Caco-2 (cell line): ENCODE measurements around the gene CIAO2A. TPM values are rescaled to one million over a fixed set of nuclear protein-coding genes. Genes with fewer than 3 reads are reported as not detected.

Experiments used
- BruUV-seq: library from RNA; stranded (reverse); fragments of 400-500 nt; replicated peaks from 2 replicates; lab custom pipeline; 2021; lab: Mats Ljungman, UMichigan
- CTCF ChIA-PET: fragments of 300-600 bp; sonication (Branson Sonifier 250); formaldehyde crosslinking; loops from one replicate; lab custom pipeline; 2022; ENCODE audit warnings: antibody characterized with exemption; lab: Charles Lee
- POLR2A ChIA-PET: fragments of 300-600 bp; sonication (Branson Sonifier 250); formaldehyde crosslinking; loops from one replicate; lab custom pipeline; 2022; ENCODE audit warnings: antibody characterized with exemption; lab: Charles Lee
- DNase-seq, 2 experiments: peaks; one replicate each; pipeline versions ENCODE4 v3.0.0 to v3.0.0-alpha.2; 2020 to 2022
- H3K27me3 ChIP-seq: replicated peaks from 2 replicates; pipeline ENCODE4 v1.6.0; 2011; ENCODE audit warnings: low read length; ENCODE audit not compliant: control insufficient read depth, insufficient read depth
- H3K36me3 ChIP-seq: 2 replicates; pipeline ENCODE4 v1.5.1; 2011; ENCODE audit warnings: low read length; ENCODE audit not compliant: control insufficient read depth, insufficient read depth
- H3K4me1 ChIP-seq: fragments of 250-450 bp; sonication (Bioruptor Pico); 2 replicates; pipeline ENCODE4 v1.5.1; 2020; ENCODE audit warnings: mild to moderate bottlenecking
- H3K4me3 ChIP-seq: 2 replicates; pipeline ENCODE4 v1.5.1; 2011; ENCODE audit warnings: low read depth, mild to moderate bottlenecking, control low read depth, low read length
- H3K9me3 ChIP-seq: fragments of 250-450 bp; sonication (Bioruptor Pico); 2 replicates; pipeline ENCODE4 v1.5.1; 2020; ENCODE audit warnings: mild to moderate bottlenecking, moderate library complexity
- H3K27ac Mint-ChIP-seq: one replicate; pipeline ENCODE4 v1.8.0; 2022; ENCODE audit warnings: mixed read lengths; ENCODE audit not compliant: unreplicated experiment
- H3K27me3 Mint-ChIP-seq: one replicate; pipeline ENCODE4 v1.8.0; 2022; ENCODE audit warnings: mixed read lengths; ENCODE audit not compliant: insufficient read depth, unreplicated experiment
- H3K36me3 Mint-ChIP-seq: one replicate; pipeline ENCODE4 v1.8.0; 2022; ENCODE audit warnings: mild to moderate bottlenecking, mixed read lengths; ENCODE audit not compliant: insufficient read depth, unreplicated experiment
- H3K4me1 Mint-ChIP-seq: one replicate; pipeline ENCODE4 v1.8.0; 2022; ENCODE audit warnings: low read depth, mixed read lengths; ENCODE audit not compliant: unreplicated experiment
- H3K4me3 Mint-ChIP-seq: one replicate; pipeline ENCODE4 v1.8.0; 2022; ENCODE audit warnings: mild to moderate bottlenecking, moderate library complexity, mixed read lengths; ENCODE audit not compliant: unreplicated experiment
- H3K9me3 Mint-ChIP-seq: one replicate; pipeline ENCODE4 v1.8.0; 2022; ENCODE audit warnings: mixed read lengths; ENCODE audit not compliant: unreplicated experiment
- CTCF ChIP-seq, 2 experiments: fragments of 200-600 bp in 1 of 2; IDR thresholded peaks; 1 replicate in 1 of 2; 2 replicates in 1 of 2; pipeline versions ENCODE4 v1.5.1 to v1.8.0; 2011 to 2022; ENCODE audit warnings: antibody characterized with exemption in 1 of 2, control low read depth in 1 of 2, inconsistent platforms in 1 of 2, low read depth in 1 of 2, low read length in 1 of 2, mild to moderate bottlenecking in 1 of 2, moderate library complexity in 1 of 2; ENCODE audit not compliant: insufficient read depth in 1 of 2, severe bottlenecking in 1 of 2, unreplicated experiment in 1 of 2
- intact Hi-C: fragments of 100-400 bp; cut with micrococcal nuclease; formaldehyde crosslinking; loops from one replicate; pipeline ENCODE4 v1.10.0; 2022; ENCODE audit not compliant: unreplicated experiment
- total RNA-seq: library from RNA; stranded (reverse); gene quantifications from 2 replicates; pipeline ENCODE4 v1.2.3, GENCODE V29; 2022

Gene CIAO2A
- total RNA-seq, 1 experiment from 2014 or later = 61.6 TPM

GRCh38 chr15:64117759-64118487 lies 24.3 kb upstream of the CIAO2A start:
- TF ChIP-seq CTCF (IDR thresholded peaks at IDR 0.05; ENCODE audit: insufficient read depth in 1 of 2, low read depth in 1 of 2, low read length in 1 of 2, severe bottlenecking in 1 of 2, unreplicated experiment in 1 of 2) = no peak
- Histone ChIP-seq H3K9me3 (no peaks in the 10 kb centered on the region), H3K4me3 (no peak overlapping the region), H3K27me3 (no peaks in the 10 kb centered on the region), H3K4me1 (no peaks in the 10 kb centered on the region), H3K36me3 (no peaks in the 10 kb centered on the region; the same call in 1 of the 2 replicates)
- no TSS peak for BruUV-seq
- Mint-ChIP-seq H3K4me1 (no peaks in the 10 kb centered on the region), H3K27ac (no peak overlapping the region), H3K36me3 (peaks cover 46% of the 10 kb centered on the region), H3K27me3 (no peaks in the 10 kb centered on the region), H3K9me3 (no peaks in the 10 kb centered on the region), H3K4me3 (no peak overlapping the region)
- ChIA-PET POLR2A (no interaction called here), CTCF (no interaction called here)
- no peak for DNase-seq
- intact Hi-C loops = no loop called here

GRCh38 chr15:64112904-64113303 lies 19.3 kb upstream of the CIAO2A start:
- TF ChIP-seq CTCF (IDR thresholded peaks at IDR 0.05; ENCODE audit: insufficient read depth in 1 of 2, low read depth in 1 of 2, low read length in 1 of 2, severe bottlenecking in 1 of 2, unreplicated experiment in 1 of 2) = no peak
- no peak for DNase-seq
- ChIA-PET POLR2A (no interaction called here), CTCF (no interaction called here)
- H3K4me3 Mint-ChIP-seq = no peak overlapping the region
- no peaks in the 10 kb centered on the region for H3K9me3 Mint-ChIP-seq
- Histone ChIP-seq H3K27me3 (no peaks in the 10 kb centered on the region), H3K4me1 (peaks cover 11% of the 10 kb centered on the region), H3K9me3 (no peaks in the 10 kb centered on the region), H3K36me3 (no peaks in the 10 kb centered on the region; the same call in 1 of the 2 replicates), H3K4me3 (no peak overlapping the region)
- H3K27me3 Mint-ChIP-seq = no peaks in the 10 kb centered on the region
- peaks cover 7% of the 10 kb centered on the region for H3K4me1 Mint-ChIP-seq
- H3K27ac Mint-ChIP-seq = no peak overlapping the region
- no TSS peak for BruUV-seq
- H3K36me3 Mint-ChIP-seq = peaks cover 35% of the 10 kb centered on the region
- intact Hi-C loops = no loop called here

GRCh38 chr15:64112073-64112772 lies 18.6 kb upstream of the CIAO2A start:
- peak in 1 of 2 experiments; percentile 5 for DNase-seq
- Mint-ChIP-seq H3K4me3 (no peak overlapping the region), H3K4me1 (peaks cover 7% of the 10 kb centered on the region), H3K9me3 (no peaks in the 10 kb centered on the region), H3K27ac (peak overlapping the region; percentile 23), H3K27me3 (no peaks in the 10 kb centered on the region), H3K36me3 (peaks cover 29% of the 10 kb centered on the region)
- Histone ChIP-seq H3K36me3 (no peaks in the 10 kb centered on the region; the same call in 1 of the 2 replicates), H3K27me3 (no peaks in the 10 kb centered on the region), H3K9me3 (no peaks in the 10 kb centered on the region), H3K4me3 (no peak overlapping the region), H3K4me1 (peaks cover 11% of the 10 kb centered on the region)
- intact Hi-C loops = no loop called here
- no TSS peak for BruUV-seq
- ChIA-PET POLR2A (no interaction called here), CTCF (interaction anchor here (0.7 to 1.6 kb wide), 3 partner anchors 16 to 66 kb away, joined by 3 to 4 read pairs (median 4); partner anchors contain the start of gene SNX1)
- TF ChIP-seq CTCF (IDR thresholded peaks at IDR 0.05; ENCODE audit: insufficient read depth in 1 of 2, low read depth in 1 of 2, low read length in 1 of 2, severe bottlenecking in 1 of 2, unreplicated experiment in 1 of 2) = no peak
